IPS-15b (cell line): ENCODE data around the gene NYAP2.

Source experiments
- H3K27me3 ChIP-seq: one replicate; pipeline ENCODE4 v1.6.1; 2013; ENCODE audit warnings: low read length; ENCODE audit not compliant: control insufficient read depth, insufficient read depth
- H3K36me3 ChIP-seq: one replicate; pipeline ENCODE4 v1.6.1; 2013; ENCODE audit warnings: low read length; ENCODE audit not compliant: control insufficient read depth, insufficient read depth
- H3K4me1 ChIP-seq: one replicate; pipeline ENCODE4 v1.6.1; 2013; ENCODE audit warnings: mild to moderate bottlenecking, low read length; ENCODE audit not compliant: control insufficient read depth, insufficient read depth
- H3K4me3 ChIP-seq: one replicate; pipeline ENCODE4 v1.5.1; 2013; ENCODE audit warnings: low read depth, low read length
- H3K9ac ChIP-seq: one replicate; pipeline ENCODE4 v1.6.1; 2013; ENCODE audit warnings: low read depth, mild to moderate bottlenecking, low read length
- H3K9me3 ChIP-seq: one replicate; pipeline ENCODE4 v1.6.1; 2013; ENCODE audit warnings: mild to moderate bottlenecking, low read length; ENCODE audit not compliant: control insufficient read depth, insufficient read depth

NYAP2 gene

DNA sequence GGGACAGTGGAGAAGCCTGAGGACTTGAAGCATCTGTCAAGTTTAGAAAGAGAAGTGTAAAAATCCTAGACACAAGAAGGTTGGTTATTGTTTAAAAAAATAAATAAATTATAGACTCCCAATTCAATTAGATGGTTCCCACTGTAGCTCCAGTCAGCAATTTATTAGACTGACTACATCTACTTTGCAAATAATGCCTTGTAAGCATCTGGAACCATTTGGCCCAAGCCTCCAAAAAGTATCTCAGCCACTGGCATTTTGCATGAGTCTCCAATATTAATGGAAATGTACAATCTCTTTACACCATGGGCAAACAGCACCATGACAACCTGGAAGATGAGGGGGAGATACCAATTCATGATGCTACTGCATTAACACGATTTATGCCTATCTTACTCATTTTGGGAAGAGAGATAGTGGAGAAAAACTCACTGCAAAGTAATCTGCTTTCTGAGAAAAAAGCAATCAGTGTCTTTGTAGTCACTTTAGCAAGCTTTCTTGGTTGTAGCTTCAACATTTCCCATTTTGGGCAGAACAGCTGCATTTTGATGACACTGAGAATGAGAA is 2.8 kb downstream of the NYAP2 start:
- H3K4me3 ChIP-seq = no peak overlapping the region
- no peaks in the 10 kb centered on the region for H3K9me3 ChIP-seq
- H3K9ac ChIP-seq = no peak overlapping the region
- no peaks in the 10 kb centered on the region for H3K4me1 ChIP-seq
- H3K36me3 ChIP-seq = no peaks in the 10 kb centered on the region
- H3K27me3 ChIP-seq = no peaks in the 10 kb centered on the region

DNA sequence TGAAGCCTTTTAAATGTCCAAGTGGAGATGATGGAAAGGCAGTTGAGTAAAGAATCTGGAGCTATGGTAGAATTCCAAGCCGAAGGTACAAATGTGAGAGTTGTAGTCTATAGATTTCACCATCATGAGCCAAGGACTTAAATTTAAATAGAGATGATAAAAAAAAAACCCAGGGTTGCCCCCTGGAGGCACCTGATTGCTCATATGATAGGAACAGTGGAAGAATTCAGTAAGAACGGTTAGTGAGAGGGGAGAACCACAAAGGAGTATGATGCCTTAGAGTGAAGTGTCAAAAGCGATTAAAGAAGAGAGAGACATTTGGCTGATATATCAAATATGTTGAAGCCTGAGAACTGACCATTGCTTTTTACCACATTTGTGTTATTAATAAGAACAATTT is 11.9 kb downstream of the NYAP2 start:
- Histone ChIP-seq H3K36me3 (no peaks in the 10 kb centered on the region), H3K4me3 (no peak overlapping the region), H3K27me3 (no peaks in the 10 kb centered on the region), H3K4me1 (no peaks in the 10 kb centered on the region), H3K9ac (no peak overlapping the region), H3K9me3 (no peaks in the 10 kb centered on the region)

DNA sequence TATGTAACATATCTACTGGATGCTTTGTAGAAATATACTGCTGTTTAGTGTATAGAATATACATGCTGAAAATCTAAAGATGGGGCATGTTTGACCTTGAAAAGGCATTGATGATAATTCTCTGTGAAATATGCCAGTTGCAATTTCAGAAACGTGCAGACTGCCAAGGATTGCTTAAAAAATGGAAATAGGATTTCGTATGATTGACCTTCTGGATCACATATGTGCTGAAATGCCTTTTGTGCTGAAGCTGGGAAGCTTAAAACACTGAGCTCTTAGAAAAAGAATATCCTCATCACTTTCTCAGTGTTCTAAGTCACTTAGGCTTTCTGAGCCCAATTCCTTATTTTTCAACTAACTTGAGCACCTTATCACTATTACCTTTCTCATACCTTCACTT is 14.3 kb downstream of the NYAP2 start:
- no peaks in the 10 kb centered on the region for H3K4me1 ChIP-seq
- no peak overlapping the region for H3K9ac ChIP-seq
- H3K27me3 ChIP-seq = no peaks in the 10 kb centered on the region
- no peaks in the 10 kb centered on the region for H3K9me3 ChIP-seq
- H3K36me3 ChIP-seq = no peaks in the 10 kb centered on the region
- H3K4me3 ChIP-seq = no peak overlapping the region

DNA sequence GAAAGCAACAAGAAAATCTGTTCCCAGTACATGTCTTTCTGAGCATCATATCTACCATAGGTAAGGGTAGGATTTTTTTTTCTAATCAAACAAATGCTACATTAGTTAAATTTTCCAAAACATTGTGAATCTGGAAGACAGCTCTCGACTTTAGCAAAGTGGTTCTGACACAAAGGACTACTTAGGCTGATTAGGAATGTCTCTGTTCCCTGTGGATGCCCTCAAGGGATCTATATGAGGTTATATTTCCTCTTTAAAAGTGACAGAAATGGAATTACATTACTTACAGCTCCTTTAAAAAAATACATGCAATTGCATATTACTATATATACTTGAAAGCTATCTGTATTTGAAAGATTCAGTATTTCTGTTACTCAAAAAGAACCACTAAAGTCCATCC is 15.4 kb downstream of the NYAP2 start:
- H3K27me3 ChIP-seq = no peaks in the 10 kb centered on the region
- H3K4me3 ChIP-seq = no peak overlapping the region
- no peaks in the 10 kb centered on the region for H3K4me1 ChIP-seq
- H3K9ac ChIP-seq = no peak overlapping the region
- no peaks in the 10 kb centered on the region for H3K36me3 ChIP-seq
- no peaks in the 10 kb centered on the region for H3K9me3 ChIP-seq

DNA sequence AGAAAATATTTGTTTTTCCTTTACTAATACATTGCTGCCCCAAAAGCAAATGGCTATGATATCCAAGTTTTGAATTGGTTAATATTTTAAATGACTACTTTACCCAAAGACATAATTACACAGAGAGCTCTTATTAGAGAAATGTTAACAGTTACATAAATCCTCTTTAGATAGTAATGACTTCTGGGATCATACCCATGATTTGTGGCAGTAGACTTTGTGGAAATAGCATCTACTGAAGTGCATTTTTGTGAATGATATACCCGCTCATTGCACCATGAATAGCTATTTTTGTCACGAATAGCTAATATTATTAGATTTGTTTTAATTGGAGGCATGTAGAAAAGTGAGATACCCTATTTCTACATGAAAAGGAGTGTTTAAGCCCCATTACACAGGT is 15.8 kb downstream of the NYAP2 start:
- H3K27me3 ChIP-seq = no peaks in the 10 kb centered on the region
- H3K4me3 ChIP-seq = no peak overlapping the region
- H3K9ac ChIP-seq = no peak overlapping the region
- no peaks in the 10 kb centered on the region for H3K4me1 ChIP-seq
- H3K36me3 ChIP-seq = no peaks in the 10 kb centered on the region
- no peaks in the 10 kb centered on the region for H3K9me3 ChIP-seq

DNA sequence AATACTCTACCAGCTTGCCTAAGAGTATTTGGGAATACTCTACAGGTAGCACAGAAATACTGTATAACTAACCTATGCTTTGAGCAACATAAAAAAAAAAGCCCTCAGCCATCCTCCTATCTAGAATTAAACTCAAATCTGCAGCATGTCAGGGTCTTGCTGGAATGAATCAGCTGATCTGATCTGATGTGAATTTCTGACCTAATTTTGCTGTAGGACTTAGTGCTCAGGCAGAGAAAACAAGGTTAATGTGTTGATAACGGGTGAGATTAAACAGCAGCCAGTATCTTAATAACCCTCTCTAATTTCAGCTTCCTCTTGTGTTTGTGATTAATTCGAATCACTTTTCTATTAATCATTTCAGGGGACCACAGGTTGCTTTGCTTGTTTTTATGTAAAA is 16.3 kb downstream of the NYAP2 start:
- Histone ChIP-seq H3K36me3 (no peaks in the 10 kb centered on the region), H3K4me1 (no peaks in the 10 kb centered on the region), H3K27me3 (no peaks in the 10 kb centered on the region), H3K4me3 (no peak overlapping the region), H3K9me3 (no peaks in the 10 kb centered on the region), H3K9ac (no peak overlapping the region)

DNA sequence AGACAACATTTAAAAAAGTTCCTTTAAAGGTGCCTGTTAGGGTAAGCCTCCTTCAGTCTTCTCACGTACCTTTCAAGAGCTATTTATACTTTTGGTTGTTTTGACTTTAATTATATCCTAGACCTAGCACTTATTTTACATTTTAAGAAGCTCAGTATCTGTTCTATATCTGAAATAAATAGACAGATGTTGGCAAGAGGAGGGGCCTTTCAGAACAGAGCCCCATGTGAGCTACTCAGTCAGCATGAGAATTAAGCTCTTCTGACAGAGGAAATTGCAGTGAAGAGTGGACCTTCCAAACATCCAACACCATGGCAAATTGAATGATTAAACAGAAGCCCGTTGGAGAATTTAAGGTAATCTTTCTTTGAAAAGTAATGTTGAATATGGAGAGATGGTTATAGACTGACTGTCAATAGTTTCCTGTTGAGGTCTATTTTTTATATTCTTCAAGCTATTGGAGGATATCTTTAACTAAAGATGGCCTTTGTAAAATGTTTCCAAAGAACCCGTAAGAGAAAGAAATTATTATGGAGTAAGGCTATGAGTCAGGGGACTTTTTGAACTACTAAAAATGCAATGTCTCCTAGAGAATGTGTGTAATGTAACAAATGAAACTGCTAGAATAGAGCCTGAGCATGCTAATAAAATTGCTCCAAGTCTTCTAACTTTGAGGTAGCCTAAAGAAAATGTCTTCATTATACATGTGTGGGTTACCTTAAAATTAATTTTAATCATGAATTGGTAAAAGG is 17.3 kb downstream of the NYAP2 start:
- no peaks in the 10 kb centered on the region for H3K36me3 ChIP-seq
- no peaks in the 10 kb centered on the region for H3K27me3 ChIP-seq
- H3K9me3 ChIP-seq = no peaks in the 10 kb centered on the region
- H3K4me1 ChIP-seq = no peaks in the 10 kb centered on the region
- no peak overlapping the region for H3K9ac ChIP-seq
- no peak overlapping the region for H3K4me3 ChIP-seq

DNA sequence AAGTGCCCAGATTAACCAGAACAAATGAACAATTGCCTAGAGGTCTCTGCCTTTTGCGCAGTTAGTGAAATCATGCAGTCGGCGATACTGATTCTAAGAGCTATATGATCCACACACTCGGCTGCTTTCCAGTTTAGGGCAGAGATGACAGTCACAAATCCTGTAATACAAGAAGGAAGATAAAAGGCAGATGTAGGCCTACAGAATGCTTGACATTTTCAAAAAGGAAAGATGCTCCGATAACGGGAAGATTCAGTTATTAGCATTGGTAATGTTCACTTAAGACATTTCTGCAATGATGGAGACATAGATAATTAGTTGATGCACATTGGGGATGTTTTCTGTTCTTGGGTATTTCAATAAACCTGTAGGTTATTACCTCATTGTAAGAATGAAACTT is 19.5 kb downstream of the NYAP2 start:
- Histone ChIP-seq H3K36me3 (no peaks in the 10 kb centered on the region), H3K4me1 (no peaks in the 10 kb centered on the region), H3K9me3 (no peaks in the 10 kb centered on the region), H3K4me3 (no peak overlapping the region), H3K9ac (no peak overlapping the region), H3K27me3 (no peaks in the 10 kb centered on the region)

DNA sequence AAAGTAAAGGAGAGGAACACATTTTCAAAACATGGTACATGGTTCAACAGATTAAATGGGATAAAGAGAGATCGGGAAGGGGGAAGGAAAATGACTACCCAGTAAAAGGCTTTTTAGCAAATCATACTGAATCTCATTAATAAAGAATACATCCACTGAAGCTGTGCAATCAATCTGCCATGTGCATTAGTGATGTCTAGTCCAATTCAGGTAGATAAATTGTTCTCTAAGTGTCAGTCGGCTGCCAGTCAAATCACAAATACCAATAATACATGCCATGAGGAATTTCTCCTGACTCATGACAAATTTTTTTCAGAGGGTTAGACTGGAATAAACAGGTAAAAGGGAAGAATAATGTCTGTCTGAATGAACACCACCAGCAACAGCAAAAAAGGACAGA is 22.6 kb downstream of the NYAP2 start:
- Histone ChIP-seq H3K27me3 (no peaks in the 10 kb centered on the region), H3K36me3 (no peaks in the 10 kb centered on the region), H3K9me3 (no peaks in the 10 kb centered on the region)

DNA sequence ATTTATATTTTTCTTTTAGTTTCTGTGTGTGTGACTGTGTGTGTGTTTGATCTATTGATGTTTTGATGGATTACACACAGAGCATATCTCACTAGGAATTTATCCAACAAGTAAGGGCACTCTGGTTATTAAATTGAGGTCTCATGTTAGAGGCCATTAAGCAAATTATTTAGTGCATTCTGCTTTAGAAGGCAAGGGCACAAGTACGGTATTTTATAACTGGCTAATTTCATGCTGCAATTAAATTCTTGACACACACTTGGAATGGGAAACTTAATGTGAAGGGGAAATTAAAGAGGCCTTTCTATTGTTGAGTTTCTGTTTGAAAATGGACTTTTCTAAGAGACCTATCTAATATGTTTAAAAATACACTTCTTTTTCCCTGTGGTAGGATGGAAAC is 25.8 kb downstream of the NYAP2 start:
- no peak overlapping the region for H3K9ac ChIP-seq
- H3K27me3 ChIP-seq = no peaks in the 10 kb centered on the region
- H3K4me1 ChIP-seq = peaks cover 7% of the 10 kb centered on the region
- no peak overlapping the region for H3K4me3 ChIP-seq
- no peaks in the 10 kb centered on the region for H3K9me3 ChIP-seq
- no peaks in the 10 kb centered on the region for H3K36me3 ChIP-seq

More for the DNA sequence above, 22.6 kb downstream of the NYAP2 start:
- Histone ChIP-seq H3K4me1 (no peaks in the 10 kb centered on the region), H3K9ac (no peak overlapping the region), H3K4me3 (no peak overlapping the region)

DNA sequence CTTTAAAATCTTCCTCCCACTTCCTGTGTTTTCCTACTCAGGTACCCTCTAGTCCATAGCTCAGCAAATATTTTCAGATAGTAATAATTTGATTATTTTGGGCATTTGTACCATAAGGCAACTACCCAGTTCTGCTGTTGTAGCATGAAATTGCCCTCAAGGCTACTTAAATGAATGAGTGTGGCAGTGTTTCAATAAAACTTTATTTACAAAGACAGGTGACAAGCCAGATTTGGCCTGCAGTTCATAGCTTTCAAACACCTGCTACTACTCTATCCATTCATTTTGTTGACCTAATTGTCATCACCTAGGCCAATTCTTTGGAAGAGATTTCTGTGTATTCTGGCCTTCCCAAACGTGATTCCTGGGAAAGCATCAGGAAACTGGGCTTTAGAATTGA is 28.9 kb downstream of the NYAP2 start:
- Histone ChIP-seq H3K9ac (no peak overlapping the region), H3K4me1 (peaks cover 7% of the 10 kb centered on the region), H3K27me3 (no peaks in the 10 kb centered on the region), H3K9me3 (no peaks in the 10 kb centered on the region), H3K36me3 (no peaks in the 10 kb centered on the region), H3K4me3 (no peak overlapping the region)

DNA sequence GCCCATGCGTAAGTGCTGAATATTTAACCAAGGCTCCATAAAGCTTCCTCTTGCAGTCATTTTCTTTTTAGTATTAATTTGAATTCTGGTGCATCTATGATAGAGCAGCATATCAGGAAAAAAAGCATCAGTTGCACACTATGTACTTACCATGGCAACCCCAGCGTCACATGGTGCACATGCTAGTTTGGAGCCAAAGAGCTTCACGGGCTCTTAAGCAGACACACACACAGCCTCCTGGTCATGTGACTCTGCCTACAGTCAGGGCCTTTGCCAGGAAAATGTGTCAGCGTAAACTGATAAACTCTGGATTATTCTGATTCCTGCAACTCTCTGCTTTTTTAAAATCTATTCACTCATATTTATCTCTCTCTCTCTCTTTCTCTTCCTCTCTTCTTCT is 30.2 kb downstream of the NYAP2 start:
- Histone ChIP-seq H3K36me3 (no peaks in the 10 kb centered on the region), H3K9me3 (no peaks in the 10 kb centered on the region), H3K27me3 (no peaks in the 10 kb centered on the region), H3K9ac (no peak overlapping the region), H3K4me1 (peaks cover 7% of the 10 kb centered on the region), H3K4me3 (no peak overlapping the region)
